Fibroblast of pulmonary artery (primary cell): ENCODE measurements around the gene RHAG.
"Not testable (repeated sequence)": the region's sequence is repeated elsewhere in the genome, so short reads cannot be mapped to it uniquely, and the experiment has no call there.

Experiments
- DNase-seq: peaks from one replicate; pipeline ENCODE4 v3.0.0-alpha.2; 2010; ENCODE audit warnings: low read depth
- H3K4me3 ChIP-seq: replicated peaks from 2 replicates; pipeline ENCODE4 v1.5.1; 2011; ENCODE audit warnings: low read depth, mild to moderate bottlenecking, control low read depth, low read length, moderate library complexity
- TF ChIP-seq, protein P1 (sequence below): IDR thresholded peaks from 2 replicates; pipeline ENCODE4 v1.5.1; 2011; ENCODE audit warnings: mild to moderate bottlenecking, control low read depth, low read length, inconsistent platforms; ENCODE audit errors: missing control alignments

Gene RHAG

DNA sequence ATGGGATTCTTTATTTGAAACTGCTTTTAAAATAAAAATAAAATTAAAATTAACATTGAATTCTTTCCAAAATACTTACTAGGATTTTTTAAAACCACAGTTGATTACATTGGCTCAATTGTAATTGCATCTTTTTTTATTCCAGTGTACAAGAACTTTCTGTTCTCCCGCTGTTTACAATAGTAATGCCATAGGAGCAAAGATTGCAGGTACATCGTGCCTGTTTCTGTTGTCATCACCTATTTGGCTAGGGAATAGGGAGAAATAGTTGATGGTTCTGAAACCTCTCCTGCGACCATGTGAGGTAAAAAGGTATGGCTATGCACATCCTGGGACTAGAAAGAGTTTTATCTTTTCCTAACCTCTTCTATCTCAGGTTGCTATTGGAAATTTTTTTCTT, 28.2 kb upstream of the RHAG start:
- DNase-seq = no peak
- H3K4me3 ChIP-seq = no peak overlapping the region
- TF ChIP-seq, protein P1, sequence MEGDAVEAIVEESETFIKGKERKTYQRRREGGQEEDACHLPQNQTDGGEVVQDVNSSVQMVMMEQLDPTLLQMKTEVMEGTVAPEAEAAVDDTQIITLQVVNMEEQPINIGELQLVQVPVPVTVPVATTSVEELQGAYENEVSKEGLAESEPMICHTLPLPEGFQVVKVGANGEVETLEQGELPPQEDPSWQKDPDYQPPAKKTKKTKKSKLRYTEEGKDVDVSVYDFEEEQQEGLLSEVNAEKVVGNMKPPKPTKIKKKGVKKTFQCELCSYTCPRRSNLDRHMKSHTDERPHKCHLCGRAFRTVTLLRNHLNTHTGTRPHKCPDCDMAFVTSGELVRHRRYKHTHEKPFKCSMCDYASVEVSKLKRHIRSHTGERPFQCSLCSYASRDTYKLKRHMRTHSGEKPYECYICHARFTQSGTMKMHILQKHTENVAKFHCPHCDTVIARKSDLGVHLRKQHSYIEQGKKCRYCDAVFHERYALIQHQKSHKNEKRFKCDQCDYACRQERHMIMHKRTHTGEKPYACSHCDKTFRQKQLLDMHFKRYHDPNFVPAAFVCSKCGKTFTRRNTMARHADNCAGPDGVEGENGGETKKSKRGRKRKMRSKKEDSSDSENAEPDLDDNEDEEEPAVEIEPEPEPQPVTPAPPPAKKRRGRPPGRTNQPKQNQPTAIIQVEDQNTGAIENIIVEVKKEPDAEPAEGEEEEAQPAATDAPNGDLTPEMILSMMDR = no peak

DNA sequence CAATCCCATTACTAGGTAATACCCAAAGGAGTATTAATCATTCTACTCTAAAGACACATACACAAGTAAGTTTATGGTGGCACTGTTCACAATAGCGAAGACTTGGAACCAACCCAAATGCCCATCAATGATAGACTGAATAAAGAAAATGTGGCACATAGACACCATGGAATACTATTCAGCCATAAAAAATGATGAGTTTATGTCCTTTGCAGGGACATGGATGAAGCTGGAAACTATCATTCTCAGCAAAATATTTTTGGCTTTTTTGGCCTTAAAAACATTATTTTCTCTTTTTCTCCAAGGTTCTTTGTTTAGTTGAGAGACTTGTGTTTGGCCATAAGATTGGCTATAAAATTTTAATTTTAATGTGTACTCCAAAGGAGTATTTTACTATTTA, 27.4 kb upstream of the RHAG start:
- not testable (repeated sequence) for H3K4me3 ChIP-seq, DNase-seq

DNA sequence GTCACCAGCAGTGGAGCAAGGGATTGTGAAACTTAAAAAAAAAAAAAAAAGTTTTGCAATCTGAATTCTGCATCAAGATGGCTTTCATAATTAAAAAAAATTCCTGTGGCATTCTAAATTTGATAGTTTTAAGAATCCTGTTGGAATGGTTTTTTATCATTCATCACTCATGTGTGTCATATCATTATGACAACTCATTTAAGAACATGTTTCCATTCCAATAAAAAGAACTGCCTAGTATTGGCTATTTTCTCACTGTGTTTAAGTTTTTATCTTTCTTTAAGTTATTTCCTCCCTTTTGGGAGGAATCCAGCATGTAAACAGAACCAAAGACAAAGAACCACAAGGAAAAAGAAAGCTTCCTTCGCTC, 26.2 kb upstream of the RHAG start:
- DNase-seq = no peak
- TF ChIP-seq, protein P1 = no peak
- no peak overlapping the region for H3K4me3 ChIP-seq

DNA sequence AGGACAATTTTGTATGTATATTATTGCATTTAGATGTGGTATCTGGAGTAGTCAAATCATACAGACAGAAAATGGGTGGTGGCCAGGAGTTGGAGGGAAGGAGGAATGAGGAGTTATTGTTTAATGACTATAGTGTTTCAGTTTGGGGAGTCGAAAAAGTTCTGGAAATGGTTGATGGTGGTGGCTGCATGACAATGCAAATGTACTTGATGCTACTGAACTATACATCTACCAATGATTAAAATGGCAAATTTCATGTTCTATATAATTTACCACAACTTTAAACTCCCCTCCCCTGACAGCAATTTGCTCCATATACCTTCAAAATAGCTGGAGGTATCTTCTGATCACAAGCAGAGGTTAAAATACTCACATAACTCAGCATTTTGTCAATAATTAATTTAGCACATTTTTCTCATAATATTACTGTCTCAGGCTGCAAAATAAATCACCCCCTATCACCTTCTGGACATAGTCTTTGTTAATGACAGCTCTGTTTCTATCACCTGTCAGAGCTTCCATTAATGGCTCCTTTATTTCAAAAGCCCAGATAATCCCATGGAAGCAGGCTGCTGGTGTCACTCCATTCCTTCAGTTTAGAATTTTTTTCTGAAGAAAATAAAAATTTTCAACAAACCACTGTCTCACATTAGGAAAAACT, 25.7 kb upstream of the RHAG start:
- no peak for DNase-seq
- H3K4me3 ChIP-seq = no peak overlapping the region
- TF ChIP-seq, protein P1 = no peak

DNA sequence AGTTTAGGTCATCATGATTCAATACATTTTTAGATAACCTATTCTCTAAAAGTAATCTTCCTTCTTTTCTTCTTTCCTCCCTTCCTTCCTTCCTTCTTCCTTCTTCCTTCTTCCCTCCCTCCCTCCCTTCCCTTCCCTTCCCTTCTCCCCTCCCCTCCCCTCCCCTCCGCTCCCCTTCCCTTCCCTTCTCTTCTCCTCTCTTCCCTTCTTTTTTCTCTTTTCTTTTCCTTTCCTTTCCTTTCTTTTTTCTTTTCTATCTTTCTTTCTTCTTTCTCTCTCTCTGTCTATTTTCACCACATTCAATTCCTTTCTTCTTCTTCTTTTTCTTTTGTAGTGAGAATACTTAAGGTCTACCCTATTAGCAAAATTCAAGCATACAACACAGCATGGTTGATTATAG, 17.3 kb upstream of the RHAG start:
- H3K4me3 ChIP-seq = no peak overlapping the region
- TF ChIP-seq, protein P1 = no peak
- DNase-seq = no peak

DNA sequence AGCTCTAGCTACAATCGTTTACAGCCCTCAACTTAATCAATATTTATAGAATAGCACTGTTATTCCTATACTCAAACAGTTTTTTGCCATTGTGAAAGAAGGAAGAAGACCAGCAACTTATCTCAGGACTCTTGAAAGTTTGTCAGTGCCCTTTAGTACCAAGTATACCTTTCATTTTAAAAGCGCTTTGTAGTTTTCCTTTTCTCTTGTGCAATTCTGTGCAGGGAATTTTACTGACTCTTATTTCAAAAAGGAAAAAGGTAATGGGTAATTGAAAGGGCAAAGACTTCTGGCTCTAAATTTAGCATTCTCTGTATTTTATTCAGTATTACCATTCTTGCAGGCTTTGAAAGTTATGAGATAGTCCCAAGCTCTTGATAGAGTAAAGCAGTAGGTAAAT, 16.8 kb upstream of the RHAG start:
- H3K4me3 ChIP-seq = no peak overlapping the region
- DNase-seq = no peak
- TF ChIP-seq, protein P1 = no peak

DNA sequence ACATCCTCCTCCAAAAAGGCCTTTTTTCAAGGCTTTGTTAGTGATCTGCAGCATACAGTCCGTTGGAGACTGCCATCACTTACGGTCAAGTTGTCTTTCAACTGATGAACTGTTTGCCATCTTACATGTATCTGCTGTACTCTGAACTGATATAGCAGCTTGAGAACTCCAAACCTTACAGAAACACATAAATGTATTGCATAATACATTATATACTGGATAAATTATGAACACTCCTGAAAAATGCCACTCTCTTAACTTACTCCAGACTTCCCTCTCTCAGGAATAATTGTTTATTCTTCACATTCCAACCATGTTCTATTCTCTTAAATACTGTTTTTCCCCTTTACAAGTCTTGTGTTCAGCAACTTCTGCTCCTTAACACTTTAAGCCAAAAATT, 14.6 kb upstream of the RHAG start:
- TF ChIP-seq, protein P1 = no peak
- H3K4me3 ChIP-seq = no peak overlapping the region
- no peak for DNase-seq

DNA sequence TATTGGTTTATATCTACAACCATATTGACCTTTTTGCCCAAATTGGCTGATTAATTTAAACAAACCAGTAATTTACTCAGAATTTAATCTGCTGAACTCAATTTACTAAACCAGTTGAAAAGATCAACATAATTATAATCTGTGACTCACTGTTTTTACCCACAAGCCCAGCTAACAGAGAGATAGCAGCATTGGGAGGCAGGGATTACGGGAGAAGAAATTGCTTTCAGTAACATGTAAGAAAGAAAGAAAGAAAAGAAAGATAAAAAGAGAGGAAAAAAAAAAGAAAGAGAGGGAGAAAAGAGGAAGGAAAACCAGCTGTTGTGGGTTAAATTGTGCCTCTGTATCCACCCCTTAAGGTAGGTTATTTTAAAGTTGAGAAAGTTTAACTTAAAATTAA, 13.3 kb upstream of the RHAG start:
- TF ChIP-seq, protein P1 = no peak
- no peak for DNase-seq
- H3K4me3 ChIP-seq = no peak overlapping the region
